CD4-positive, alpha-beta T cell treated with Interferon alpha-2 for 1 hour (primary cell): ENCODE data around the gene SLC15A1.
"Not testable (repeated sequence)": the region's sequence is repeated elsewhere in the genome, so short reads cannot be mapped to it uniquely, and the experiment has no call there.

Experiments
- DNase-seq, 2 donors: peaks; one replicate each; pipeline ENCODE4 v3.0.0-alpha.2; 2020 to 2022

The SLC15A1 gene

DNA sequence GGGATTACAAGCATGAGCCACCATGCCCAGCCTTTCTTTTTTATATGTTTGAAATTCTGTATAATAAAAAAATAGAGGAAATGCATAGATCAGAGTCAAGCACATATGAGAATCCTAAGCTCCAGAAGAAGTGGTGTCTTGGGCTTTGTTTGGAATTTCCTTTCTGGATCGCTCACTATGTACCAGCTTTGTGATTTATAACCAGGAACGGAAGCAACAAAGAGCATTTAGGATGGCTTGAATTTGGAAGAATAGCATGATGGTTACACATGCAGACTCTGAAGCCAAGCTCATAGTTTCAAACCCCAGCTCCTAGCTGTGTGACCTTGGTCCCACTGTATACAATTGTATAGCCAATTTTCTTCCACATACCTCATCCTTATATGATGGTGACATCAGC is 28.0 kb upstream of the SLC15A1 start:
- no peak for DNase-seq

DNA sequence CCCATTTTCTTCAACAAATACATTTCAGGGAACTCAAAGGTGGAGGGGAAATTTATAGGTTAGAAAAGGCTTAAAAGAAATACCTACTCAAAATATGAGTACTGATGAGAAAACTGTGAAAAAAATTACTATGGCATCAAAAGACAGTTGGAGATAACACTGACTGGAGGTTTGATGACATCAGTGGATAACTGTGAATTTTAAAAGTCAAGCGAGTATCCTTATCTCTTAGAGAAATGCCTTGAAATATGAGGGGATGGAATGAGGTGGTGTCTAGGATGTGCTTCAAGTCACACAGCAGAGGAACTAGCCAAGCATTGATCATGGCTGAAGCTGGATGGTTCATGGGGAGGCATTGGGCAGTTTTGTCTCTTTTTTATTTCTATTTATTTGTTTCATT is 27.2 kb upstream of the SLC15A1 start:
- DNase-seq = no peak

DNA sequence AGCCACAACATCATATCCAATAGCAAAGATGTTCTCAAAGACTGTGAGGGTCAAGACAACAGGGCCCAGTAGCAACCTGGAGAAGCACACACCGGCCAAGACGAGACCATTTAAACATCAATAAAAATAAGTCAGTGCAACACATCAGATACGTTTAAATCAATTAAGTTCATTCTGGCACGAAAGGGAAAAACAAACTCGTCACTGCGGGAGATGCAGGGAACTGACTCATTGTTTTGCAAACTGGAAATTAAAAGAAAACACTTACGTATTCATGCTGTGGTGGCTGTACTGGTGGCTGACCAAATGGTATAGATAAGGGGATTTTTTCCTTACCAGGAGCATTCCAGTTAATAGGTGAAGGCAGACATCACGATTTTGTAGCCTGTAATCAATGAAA is 26.3 kb upstream of the SLC15A1 start:
- DNase-seq = no peak

- no peak for DNase-seq
Observed at GRCh38 chr13:98776644-98777043, 24.2 kb upstream of the SLC15A1 start.

DNA sequence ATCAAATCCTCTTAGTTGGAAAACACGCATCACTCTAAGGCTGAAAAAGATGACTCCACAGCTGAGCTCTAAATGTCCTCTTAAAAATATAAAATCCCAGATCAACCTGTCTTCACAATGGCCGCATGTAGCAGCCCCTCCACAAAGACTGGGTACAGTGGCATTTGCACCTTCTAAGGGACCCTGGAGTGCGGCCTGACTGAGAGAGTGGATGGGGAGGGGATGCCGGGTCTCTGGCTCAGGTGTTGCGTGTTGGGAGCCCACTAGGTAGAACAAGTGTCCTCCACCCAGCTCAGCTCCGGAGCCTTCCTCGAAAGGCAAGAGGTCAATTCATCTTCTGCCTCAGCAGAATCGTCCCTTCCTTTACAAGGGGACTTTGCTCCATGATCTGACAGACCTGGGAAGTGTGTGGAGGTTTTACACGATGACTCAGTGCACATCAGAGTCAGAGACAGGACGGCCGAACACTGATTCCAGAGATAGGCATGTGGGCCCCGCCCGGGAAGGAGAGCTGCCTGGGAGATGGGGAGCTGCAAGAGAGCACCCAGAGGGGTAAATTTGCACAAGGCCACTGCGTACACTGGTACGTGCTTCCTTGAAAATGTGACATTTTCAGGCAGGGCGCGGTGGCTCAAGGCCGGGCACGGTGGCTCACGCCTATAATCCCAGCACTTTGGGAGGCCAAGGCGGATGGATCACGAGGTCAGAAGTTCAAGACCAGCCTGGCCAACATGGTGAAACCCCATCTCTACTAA is 23.5 kb upstream of the SLC15A1 start:
- DNase-seq = no peak

DNA sequence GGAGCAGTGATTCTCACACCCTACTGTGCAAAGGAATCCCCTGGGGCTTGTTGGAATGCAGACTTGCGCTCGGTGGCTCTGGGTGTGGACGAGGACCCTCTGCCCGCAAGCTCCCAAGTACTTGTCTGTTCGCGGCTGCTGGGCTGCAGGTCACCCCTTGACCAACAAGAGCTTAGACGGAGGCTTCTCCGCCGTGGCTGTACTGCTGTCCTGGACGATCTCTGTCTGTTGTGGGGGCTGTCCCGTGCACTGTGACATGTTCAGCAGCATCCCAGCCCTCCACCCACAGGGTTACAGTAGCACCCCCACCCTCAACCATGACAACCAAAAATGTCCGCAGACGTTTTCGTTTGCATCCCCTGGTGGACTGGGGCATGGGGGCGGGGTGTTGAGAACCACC is 22.9 kb upstream of the SLC15A1 start:
- no peak for DNase-seq

- DNase-seq = no peak
Observed at GRCh38 chr13:98774776-98775175, 22.3 kb upstream of the SLC15A1 start.

DNA sequence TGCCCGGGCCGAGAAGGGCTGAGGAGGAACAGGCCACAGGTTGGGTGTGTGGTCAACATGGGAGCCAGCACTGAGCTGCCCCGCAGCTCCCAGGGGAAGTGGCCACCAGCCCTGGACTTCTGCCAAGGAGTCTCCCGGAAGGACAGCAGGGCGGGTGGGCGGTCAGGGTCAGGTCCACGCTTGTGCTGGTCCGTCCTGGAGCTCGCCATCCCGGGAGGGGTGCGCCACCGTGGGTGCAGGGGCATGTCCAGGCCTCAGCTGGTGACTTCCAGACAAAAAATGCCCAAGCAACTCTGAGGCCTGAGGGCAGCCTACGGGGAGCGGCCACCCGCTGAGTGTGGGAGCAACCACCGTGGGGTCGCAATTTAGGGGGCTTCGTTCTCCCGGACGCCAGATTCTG is 21.4 kb upstream of the SLC15A1 start:
- no peak for DNase-seq

- DNase-seq = no peak
Observed at GRCh38 chr13:98772794-98773452, 20.5 kb upstream of the SLC15A1 start.

GRCh38 chr13:98771838-98772611 is 19.6 kb upstream of the SLC15A1 start:
- no peak for DNase-seq

GRCh38 chr13:98769736-98770135 is 17.3 kb upstream of the SLC15A1 start:
- no peak for DNase-seq

- DNase-seq = no peak
Observed at GRCh38 chr13:98768522-98768921, 16.1 kb upstream of the SLC15A1 start.

DNA sequence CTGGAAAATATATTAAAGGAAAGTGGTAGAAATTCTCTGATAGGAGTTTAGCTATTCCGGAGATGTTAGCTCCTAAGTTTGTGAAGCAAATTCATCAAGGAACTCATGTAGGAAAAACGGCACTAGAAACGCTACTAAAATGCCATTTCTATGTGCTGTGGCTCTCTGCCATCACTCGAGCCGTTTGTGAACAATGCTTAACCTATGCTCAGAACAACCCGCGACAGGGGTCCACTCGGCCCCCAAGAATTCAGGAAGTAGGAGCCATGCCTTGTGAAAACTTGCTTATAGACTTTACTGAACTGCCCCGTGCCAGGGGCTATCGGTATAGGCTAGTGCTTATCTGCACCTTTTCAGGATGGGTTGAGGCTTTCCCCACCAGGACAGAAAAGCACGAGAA is 14.2 kb upstream of the SLC15A1 start:
- no peak for DNase-seq

GRCh38 chr13:98765996-98766519 is 13.6 kb upstream of the SLC15A1 start:
- DNase-seq = no peak

DNA sequence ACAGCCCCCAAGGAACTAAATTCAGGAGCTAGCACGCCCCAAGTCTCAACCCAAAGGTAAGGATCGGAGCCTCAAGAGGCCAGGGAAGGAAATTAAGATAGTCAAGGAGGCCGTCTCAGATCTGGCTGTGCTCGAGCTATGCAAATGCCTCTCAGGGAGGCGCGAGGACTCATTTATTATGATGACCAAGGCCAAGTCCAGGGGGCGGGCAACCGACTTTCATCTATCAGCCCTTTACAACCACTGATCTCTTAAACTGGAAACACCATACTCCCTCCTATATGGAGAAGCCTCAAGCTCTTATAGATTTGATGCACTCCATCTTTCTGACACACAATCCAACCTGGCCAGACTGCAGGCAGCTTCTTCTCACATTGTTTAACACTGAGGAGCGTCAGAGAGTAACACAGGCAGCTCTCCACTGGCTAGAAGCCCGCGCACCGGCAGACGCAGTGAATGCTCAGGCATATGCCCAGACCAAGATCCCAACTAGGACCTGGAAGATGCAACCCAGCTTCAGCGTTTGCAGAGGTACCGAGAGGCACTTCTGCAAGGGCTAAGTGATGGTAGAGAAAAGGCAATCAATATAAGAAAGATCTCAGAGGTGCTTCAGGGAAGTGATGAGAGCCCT is 9.6 kb upstream of the SLC15A1 start:
- DNase-seq = no peak

DNA sequence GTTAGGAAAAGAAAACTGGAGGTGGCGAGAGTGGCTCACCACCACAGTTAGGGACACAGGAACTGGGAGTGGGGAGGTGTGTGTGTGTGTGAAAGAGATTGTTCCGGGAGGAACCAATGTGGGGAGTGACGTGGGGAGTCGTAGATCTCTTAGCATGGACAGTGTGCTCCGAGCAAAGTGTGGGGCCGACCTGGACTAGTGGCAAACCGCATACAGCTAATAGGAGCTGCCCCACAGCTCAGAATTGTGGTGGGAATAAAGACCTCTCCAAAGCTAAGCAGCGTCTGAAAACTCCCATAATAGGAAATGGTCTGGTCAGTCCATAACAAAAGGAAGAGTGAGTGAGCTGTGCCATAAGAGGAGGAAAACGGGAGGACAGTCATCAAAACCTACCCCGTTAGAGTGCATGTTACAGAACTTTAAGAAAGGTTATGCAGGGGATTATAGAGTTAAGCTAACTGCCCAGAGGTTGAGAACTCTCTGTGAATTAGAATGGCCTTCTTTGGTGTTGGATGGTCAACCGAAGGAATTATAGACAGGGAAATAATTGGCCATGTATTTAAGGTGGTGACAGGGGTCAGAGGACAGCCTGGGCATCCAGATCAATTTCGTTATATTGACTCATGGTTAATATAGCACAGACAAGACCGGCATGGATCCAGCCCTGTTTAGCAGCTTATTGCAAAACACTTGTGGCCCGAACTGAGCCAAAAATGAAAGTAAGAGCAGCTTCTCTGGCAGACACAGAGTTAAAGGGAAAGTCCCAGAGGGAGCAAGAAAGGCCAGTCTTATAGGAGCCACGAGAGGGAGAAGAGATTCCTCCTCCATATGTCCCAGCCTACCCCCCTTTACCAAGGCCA is 8.9 kb upstream of the SLC15A1 start:
- no peak for DNase-seq

DNA sequence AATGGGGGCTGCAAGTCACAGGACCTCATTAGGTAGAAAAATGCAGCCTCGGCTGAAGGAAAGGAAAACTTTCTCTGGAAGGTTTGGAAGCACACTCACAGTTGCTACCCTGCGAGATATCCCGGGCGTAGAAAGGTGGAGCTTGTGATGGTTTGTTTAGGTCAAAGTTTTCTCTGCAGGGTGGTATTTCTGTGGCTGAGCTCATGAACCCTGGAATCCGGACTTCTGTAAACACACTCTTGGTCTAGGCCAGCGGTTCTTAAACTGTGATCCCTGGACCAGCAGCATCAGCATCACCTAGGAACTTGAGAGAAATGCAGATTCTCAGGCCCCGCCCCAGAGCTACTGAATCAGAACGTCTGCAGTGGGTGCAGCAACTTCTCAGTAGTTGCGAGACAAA is 3.3 kb upstream of the SLC15A1 start:
- no peak for DNase-seq

GRCh38 chr13:98755116-98755515 is 2.6 kb upstream of the SLC15A1 start:
- DNase-seq = no peak

DNA sequence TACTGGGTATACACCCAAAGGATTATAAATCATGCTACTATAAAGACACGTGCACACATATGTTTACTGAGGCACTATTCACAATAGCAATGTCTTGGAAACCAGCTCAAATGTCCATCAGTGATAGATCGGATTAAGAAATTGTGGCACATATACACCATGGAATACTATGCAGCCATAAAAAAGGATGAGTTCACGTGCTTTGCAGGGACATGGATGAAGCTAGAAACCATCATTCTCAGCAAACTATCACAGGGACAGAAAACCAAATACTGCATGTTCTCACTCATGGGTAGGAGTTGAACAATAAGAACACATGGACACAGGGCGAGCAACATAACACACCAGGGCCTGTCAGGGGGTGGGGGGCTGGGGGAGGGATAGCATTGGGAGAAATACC is 2.0 kb upstream of the SLC15A1 start:
- not testable (repeated sequence) for DNase-seq

DNA sequence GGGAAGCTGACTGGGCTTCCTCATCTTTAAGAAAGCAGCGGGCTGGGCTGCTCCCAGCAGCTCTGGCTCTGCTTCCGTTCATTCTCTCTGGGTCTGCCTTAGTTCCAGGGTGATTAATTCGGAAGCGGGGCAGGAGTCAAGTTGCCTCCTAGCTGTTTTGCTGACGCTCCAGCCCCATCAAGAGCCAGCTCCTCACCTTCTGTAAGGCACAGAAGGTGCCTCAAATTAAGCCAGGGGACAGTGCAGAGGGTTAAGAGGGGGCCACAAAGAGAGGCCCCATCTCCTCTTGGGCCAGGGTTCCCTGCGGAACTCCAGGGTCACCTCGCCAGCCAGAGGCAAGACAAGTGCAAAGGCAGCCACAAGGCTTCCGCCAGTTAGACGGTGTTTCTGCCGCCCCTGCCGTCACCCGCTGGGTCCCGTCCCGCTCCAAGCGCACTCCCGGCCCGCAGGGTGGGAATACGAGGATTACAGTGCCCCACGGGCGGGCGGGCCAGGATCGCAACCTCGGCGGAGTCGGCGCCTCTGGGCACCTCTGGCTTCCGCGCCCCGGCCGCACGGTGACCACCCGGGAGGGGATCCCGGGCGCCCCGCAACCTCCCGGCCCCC is 508 bp downstream of the SLC15A1 start:
- DNase-seq = no peak

GRCh38 chr13:98751367-98751782 is 1.1 kb downstream of the SLC15A1 start:
- no peak for DNase-seq

GRCh38 chr13:98749501-98749900 is 3.0 kb downstream of the SLC15A1 start:
- no peak for DNase-seq
